Cortex of kidney (tissue), 1 donor: ENCODE results near the gene AACS.
"Not testable (repeated sequence)": the region's sequence is repeated elsewhere in the genome, so short reads cannot be mapped to it uniquely, and the experiment has no call there.

Experiments used
- DNase-seq: peaks from one replicate; lab custom pipeline; 2025; lab: John Stamatoyannopoulos, UW

The AACS gene

GRCh38 chr12:125056306-125056705 is 8.9 kb upstream of the AACS start:
- DNase-seq, result no peak

DNA sequence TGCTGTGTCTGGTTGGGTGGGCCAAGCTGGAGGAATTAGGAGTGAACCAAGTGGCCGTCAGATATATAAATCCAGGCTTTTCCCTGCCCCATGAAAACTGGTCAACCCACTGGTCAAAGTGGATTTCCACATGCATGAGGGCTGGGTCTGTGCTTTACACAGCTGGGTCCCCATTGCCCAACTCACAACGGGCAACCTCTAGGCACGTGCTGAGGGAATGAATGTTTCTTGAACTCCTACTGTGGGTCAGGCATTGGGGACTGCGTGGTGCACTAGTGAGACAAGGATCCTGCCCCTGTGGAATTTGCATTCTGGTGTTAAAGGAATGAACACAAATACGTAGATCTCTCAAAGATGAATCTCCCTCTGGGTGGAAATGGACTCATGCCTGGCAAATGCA is 7.5 kb upstream of the AACS start:
- no peak for DNase-seq

GRCh38 chr12:125061229-125061628 is 4.0 kb upstream of the AACS start:
- DNase-seq, result no peak

GRCh38 chr12:125063522-125063921 is 1.7 kb upstream of the AACS start:
- not testable (repeated sequence) for DNase-seq

- DNase-seq, result no peak
Observed at GRCh38 chr12:125064492-125064891, 743 bp upstream of the AACS start.

DNA sequence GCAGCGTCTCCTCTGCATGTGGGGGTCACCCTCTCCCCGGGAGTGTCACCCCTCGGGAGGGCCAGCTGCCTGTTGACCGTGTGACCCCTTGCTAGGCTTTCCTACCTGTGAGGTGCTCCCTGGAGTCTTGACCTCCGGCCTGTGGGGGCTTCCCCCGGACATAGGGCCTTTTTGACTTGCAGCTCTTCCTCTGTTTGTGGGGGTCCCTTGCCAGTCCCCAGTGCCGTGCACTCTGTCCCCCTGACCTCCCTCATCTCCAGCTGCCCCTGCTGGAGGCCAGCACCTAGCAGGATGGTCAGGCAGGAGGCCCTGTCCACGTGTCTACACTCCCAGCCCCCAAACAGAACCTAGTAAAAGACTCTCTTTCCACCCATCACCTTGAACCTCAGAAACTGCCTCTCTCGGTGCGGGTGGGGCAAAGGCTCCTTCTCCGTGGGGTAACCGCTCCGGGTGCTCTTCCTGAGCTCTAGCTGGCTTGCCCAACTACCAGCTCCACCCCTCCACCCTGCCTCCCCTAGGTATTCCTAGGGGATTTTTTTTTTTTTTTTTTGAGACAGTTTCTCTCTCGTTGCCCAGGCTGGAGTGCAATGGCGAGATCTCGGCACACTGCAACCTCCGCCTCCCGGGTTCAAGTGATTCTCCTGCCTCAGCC is 810 bp downstream of the AACS start:
- DNase-seq, result no peak

DNA sequence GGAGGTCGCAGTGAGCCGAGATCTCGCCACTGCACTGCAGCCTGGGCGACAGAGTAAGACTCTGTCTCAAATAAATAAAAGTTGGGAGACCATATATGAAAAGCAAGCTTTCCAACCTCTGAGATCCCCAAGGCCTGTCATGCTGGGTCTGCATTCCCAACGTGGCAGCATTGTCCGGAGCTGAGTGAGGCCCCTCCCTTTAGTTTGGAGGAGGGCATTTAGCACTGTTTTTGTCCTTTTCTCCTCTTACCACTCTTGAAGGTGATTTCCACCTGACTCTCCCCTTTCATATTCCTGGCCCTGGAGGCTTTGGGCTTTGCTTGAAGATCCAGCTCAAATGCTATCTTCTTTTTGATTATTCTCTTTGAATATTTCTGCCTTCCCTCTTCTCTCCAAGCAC is 3.2 kb downstream of the AACS start:
- DNase-seq, result no peak

DNA sequence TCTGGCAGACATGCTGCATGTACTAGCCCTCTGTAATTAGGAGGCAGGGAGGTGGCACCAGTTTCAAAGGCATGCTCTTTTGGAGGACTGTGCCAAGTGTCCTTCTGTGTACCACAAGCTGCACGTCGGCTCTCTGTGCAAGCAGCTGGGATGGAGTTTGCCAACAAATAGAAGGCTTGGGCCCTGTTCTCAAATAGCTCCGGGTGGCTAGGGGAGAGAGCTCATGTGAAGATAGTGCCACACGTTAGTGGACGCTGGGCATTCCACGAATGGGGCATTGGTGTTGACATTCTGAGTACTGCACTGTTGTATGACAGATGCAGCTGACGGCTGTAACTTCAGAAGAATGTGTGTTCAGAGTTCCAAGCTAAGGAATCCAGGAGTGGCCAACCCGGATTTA is 4.4 kb downstream of the AACS start:
- DNase-seq, result no peak

- no peak for DNase-seq
Observed at GRCh38 chr12:125070112-125070511, 4.9 kb downstream of the AACS start.

GRCh38 chr12:125070661-125071390 is 5.6 kb downstream of the AACS start:
- DNase-seq, result no peak

DNA sequence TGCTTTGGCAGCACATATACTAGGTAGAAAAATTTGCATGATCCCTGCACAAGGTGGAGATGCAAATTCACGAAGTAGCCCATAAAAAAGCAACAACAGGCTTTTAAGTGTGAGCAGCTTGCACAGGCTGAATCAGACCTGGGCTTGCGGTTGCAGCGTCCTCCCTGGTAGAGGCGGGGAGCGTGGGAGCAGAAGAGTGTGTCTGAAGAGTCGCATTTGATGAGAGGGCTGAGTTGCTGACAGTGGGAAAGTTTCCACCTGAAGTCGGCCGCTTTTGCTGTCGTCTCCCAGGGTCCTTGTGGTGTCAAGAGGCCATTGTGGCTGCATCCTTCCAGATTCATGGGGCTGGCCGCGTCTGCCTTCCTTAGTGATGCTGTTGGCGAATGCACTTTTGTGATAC is 6.2 kb downstream of the AACS start:
- DNase-seq, result no peak

GRCh38 chr12:125072496-125072895 is 7.3 kb downstream of the AACS start:
- DNase-seq, result no peak

DNA sequence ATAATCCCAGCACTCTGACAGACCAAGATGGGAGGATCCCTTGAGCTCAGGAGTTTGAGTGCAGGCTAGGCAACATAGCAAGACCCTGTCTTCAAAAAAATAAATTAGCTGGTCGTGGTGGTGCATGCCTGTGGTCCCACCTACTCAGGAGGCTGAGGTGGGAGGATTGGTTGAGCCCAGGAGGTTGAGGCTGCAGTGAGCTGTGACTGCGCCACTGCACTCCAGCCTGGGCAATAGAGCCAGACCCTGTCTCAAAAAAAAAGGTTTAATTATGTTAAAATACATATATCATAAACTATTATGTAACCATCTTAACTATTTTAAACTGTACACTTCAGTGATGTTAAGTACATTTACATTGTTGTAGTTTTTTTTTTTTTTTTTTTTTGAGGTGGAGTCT is 9.1 kb downstream of the AACS start:
- DNase-seq, result not testable (repeated sequence)

DNA sequence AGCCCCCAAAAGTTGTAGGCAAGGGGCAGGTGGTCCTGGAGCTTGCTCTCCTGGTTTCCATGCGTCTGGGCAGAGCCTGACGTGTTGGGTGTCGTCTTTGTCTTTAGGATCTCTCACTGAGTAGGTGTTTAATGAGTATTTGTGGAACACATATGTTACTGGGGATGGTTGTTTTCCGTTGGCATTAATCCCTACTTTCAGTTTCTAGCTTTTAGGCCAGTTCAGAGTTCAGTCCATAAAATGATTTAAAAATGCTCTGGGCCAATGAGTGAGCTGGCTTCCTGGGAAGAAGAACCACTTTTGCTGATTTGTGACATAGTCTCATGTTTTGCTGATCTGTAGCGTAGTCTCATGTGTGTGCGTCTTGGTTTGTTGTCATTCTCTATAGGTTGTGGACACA is 10.9 kb downstream of the AACS start:
- DNase-seq, result no peak

DNA sequence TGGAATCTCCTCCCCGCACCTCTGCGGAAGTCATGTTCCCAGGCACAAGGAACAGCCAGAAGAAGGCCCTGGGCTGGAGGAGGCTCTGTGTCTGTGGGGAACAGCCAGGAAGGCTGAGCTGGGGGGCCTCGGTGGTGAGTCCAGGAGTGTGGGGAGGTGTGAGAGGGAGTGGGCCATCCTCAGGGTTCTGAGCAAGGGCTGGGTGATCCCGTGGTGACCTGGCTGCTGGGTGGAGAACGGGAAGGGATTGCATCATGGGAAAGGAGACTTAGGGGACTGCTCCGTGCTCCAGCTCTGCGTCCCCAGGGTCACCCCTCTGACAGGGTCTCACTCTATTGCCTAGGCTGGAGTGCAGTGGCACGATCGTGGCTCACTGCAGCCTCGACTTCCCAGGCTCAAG is 13.8 kb downstream of the AACS start:
- DNase-seq, result no peak

DNA sequence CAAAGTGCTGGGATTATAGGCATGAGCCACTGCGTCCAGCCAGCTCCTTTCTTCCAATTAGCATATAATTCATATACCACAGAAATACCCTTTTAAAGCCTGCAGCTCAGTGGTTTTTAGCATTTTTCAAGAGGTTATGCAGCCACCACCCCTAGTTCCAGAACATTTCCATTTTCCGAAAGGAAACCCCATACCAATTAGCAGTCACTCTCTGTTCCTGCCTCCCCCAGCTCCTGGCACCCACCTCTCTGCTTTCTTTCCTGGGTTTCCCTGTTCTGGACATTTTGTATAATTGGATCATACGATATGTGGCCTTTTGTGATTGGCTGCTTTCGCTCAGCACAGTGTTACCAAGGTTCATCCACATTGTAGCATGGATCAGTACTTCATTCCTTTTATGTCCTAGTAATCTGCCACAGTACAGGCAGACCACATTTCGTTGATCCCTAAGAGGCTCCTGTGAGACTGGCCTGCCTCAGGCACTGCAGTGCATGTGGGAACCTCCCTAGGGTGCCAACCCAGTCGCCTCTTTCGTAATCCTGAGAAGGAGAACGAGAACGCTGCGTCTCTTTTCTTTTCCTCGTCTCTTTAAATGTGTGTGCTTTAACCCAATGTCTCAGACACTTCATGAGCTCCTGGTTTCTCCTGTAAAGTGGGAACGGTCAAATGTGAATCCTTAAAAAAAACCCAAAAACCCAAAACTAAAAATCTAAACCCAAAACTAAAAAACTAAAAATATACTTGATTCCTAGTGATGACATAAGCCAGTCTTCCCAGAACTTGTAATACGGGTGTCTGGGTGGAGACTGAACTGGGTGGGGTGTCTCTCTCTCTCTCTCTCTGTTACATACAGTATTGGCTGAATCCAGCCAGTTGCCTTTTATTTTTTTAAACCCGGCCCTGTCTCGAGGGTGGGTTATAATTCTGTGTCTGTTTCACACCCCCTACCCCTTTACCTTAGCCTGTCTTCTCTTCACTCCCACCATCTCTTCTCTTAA is 14.7 kb downstream of the AACS start:
- DNase-seq, result no peak

DNA sequence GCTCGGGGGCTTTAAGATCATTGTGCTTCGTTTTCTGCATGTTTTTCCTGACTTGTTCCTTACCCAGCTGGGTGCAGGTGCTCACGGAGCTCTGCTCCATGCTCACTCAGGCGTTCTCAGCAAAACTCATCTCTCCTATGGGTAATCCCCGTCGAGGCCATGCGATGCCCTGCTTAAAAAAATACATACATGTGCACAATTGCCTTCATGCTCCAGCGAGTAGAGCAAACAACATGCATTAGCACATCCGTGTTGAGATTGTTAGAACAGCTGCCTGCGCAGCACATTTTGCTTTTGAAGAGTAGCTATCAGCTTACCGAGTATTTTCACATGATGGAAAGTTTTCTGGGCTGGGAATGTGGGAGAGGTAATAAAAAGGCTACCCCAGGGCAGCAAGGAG is 16.2 kb downstream of the AACS start:
- no peak for DNase-seq

DNA sequence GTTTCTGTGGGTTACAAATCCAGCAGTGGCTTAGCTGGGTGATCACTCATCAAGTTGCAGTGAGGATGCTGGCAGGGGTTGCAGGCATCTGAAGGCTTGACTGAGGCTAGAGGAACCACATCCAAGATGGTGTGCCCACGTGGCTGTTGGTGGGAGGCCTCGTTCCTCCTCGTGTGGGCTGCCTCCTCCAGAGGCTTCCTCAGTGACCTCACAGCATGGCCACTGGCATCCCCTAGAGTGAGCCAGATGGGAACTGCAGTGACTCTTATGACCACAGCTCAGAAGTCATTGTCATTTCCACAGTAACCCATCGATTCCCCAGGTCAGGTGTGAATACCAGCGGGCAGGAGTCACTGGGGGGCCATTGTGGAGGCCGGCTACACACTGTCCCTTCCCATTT is 17.8 kb downstream of the AACS start:
- no peak for DNase-seq

DNA sequence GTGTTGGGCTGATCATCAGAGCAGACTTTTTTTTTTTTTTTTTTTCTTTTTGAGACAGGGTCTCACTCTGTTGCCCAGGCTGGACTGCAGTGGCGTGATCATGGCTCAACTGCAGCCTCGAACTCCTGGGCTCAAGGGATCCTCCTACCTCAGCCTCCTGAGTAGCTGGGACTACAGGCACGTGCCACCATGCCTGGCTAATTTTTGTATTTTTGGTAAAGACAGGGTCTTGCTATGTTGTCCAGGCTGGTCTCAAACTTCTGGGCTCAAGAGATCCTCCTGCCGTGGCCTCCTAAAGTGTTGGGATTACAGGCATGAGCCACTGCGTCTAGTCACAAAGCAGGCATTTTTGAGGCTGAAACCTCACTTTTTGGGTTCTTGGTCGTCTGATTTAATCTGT is 23.0 kb downstream of the AACS start:
- not testable (repeated sequence) for DNase-seq

DNA sequence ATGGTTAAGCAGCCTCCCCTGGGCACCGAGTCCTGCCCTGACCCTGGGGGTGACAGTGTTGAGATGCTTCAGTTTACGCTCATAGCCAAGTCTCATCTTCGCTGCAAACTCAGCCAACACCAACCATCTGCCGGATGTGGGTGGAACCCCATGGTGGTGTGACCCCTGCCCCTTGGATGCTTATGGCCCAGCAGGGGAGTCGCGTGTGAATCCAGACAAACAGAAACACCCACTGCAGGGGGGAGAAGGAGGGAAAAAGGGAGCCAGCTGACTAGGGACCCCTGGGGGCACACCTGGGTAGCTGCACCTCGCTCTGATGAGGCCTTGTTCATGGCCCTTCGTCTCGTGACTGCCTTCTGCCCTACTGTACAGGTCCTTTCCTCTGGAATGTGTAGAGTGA is 23.8 kb downstream of the AACS start:
- no peak for DNase-seq

- DNase-seq, result no peak
Observed at GRCh38 chr12:125089626-125090025, 24.4 kb downstream of the AACS start.

DNA sequence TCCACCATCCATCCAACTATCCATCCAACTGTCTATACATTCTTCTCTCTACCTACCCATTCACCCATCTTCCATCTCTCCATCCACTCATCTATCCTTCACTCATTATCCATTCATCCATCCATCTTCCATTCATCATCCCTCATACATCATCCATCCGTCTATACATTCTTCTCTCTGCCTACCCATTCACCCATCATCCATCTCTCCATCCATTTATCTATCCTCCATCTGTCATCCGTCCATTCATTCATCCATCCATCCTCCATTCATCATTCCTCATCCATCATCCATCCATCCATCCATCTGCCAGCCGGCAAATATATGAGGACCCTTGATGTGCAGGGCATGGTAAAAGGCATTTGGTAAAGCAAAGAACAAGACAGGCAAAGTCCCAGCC is 25.2 kb downstream of the AACS start:
- DNase-seq, result no peak

- DNase-seq, result no peak
Observed at GRCh38 chr12:125091401-125091800, 26.2 kb downstream of the AACS start.
